Measurements from ENCODE around the gene SH3BGR.
A peak's percentile ranks its signal among the peaks of the same experiment; 100 is the strongest.

Gene SH3BGR

GRCh38 chr21:39518847-39519210 is 67.1 kb downstream of the SH3BGR start:
- no peaks in the 10 kb centered on the region for H3K36me3 Mint-ChIP-seq

GRCh38 chr21:39519835-39520234 is 68.1 kb downstream of the SH3BGR start:
- H3K36me3 Mint-ChIP-seq: no peaks in the 10 kb centered on the region
- DNase-seq (ENCODE audit: low spot score in 2 of 2) (no peak), ATAC-seq (no peak)
- H3K4me3 Mint-ChIP-seq: no peak overlapping the region
- H3K27ac Mint-ChIP-seq: no peak overlapping the region
- H3K4me1 Mint-ChIP-seq: peaks cover 4% of the 10 kb centered on the region
- H3K9me3 Mint-ChIP-seq: no peaks in the 10 kb centered on the region

More at GRCh38 chr21:39518847-39519210, 67.1 kb downstream of the SH3BGR start:
- H3K27ac Mint-ChIP-seq: no peak overlapping the region
- no peaks in the 10 kb centered on the region for H3K9me3 Mint-ChIP-seq
- no peak overlapping the region for H3K4me3 Mint-ChIP-seq
- H3K4me1 Mint-ChIP-seq: peaks cover 4% of the 10 kb centered on the region
- DNase-seq (ENCODE audit: low spot score in 2 of 2): no peak
- ATAC-seq: no peak

GRCh38 chr21:39523399-39523798 is 71.6 kb downstream of the SH3BGR start:
- H3K4me1 Mint-ChIP-seq: peaks cover under 1% of the 10 kb centered on the region
- no peaks in the 10 kb centered on the region for H3K36me3 Mint-ChIP-seq
- H3K9me3 Mint-ChIP-seq: no peaks in the 10 kb centered on the region
- DNase-seq (ENCODE audit: low spot score in 2 of 2): no peak
- ATAC-seq: no peak
- H3K27ac Mint-ChIP-seq: no peak overlapping the region
- no peak overlapping the region for H3K4me3 Mint-ChIP-seq

GRCh38 chr21:39523915-39524314 is 72.1 kb downstream of the SH3BGR start:
- no peaks in the 10 kb centered on the region for H3K9me3 Mint-ChIP-seq
- DNase-seq (ENCODE audit: low spot score in 2 of 2): no peak
- no peak overlapping the region for H3K4me3 Mint-ChIP-seq
- no peaks in the 10 kb centered on the region for H3K36me3 Mint-ChIP-seq
- H3K27ac Mint-ChIP-seq: no peak overlapping the region
- ATAC-seq: no peak
- H3K4me1 Mint-ChIP-seq: no peaks in the 10 kb centered on the region

GRCh38 chr21:39525129-39525528 is 73.4 kb downstream of the SH3BGR start:
- Mint-ChIP-seq H3K4me3 (no peak overlapping the region), H3K9me3 (no peaks in the 10 kb centered on the region), H3K36me3 (no peaks in the 10 kb centered on the region), H3K4me1 (no peaks in the 10 kb centered on the region), H3K27ac (no peak overlapping the region)
- no peak for DNase-seq (ENCODE audit: low spot score in 2 of 2)
- no peak for ATAC-seq

- no peak for DNase-seq (ENCODE audit: low spot score in 2 of 2)
- Mint-ChIP-seq H3K4me3 (no peak overlapping the region), H3K36me3 (no peaks in the 10 kb centered on the region), H3K27ac (no peak overlapping the region), H3K9me3 (no peaks in the 10 kb centered on the region), H3K4me1 (no peaks in the 10 kb centered on the region)
- ATAC-seq: no peak
These were observed 73.8 kb downstream of the SH3BGR start for GRCh38 chr21:39525601-39526000.

- ATAC-seq (no peak), DNase-seq (ENCODE audit: low spot score in 2 of 2) (no peak)
- Mint-ChIP-seq H3K27ac (no peak overlapping the region), H3K4me1 (no peaks in the 10 kb centered on the region), H3K9me3 (no peaks in the 10 kb centered on the region), H3K36me3 (no peaks in the 10 kb centered on the region), H3K4me3 (no peak overlapping the region)
These were observed 75.4 kb downstream of the SH3BGR start for GRCh38 chr21:39527067-39527595.

GRCh38 chr21:39527664-39528381 is 76.1 kb downstream of the SH3BGR start:
- H3K4me3 Mint-ChIP-seq: no peak overlapping the region
- H3K4me1 Mint-ChIP-seq: no peaks in the 10 kb centered on the region
- no peak for DNase-seq (ENCODE audit: low spot score in 2 of 2)
- no peak for ATAC-seq
- H3K9me3 Mint-ChIP-seq: no peaks in the 10 kb centered on the region
- no peaks in the 10 kb centered on the region for H3K36me3 Mint-ChIP-seq
- no peak overlapping the region for H3K27ac Mint-ChIP-seq

- Mint-ChIP-seq H3K4me3 (no peak overlapping the region), H3K36me3 (no peaks in the 10 kb centered on the region), H3K9me3 (no peaks in the 10 kb centered on the region), H3K4me1 (no peaks in the 10 kb centered on the region), H3K27ac (no peak overlapping the region)
- ATAC-seq (peak; percentile 37), DNase-seq (ENCODE audit: low spot score in 2 of 2) (no peak)
These were observed 77.3 kb downstream of the SH3BGR start for GRCh38 chr21:39529026-39529425.

- no peaks in the 10 kb centered on the region for H3K9me3 Mint-ChIP-seq
- DNase-seq (ENCODE audit: low spot score in 2 of 2): no peak
- H3K27ac Mint-ChIP-seq: no peak overlapping the region
- no peak for ATAC-seq
- H3K4me1 Mint-ChIP-seq: no peaks in the 10 kb centered on the region
- H3K36me3 Mint-ChIP-seq: no peaks in the 10 kb centered on the region
- H3K4me3 Mint-ChIP-seq: no peak overlapping the region
These were observed 79.3 kb downstream of the SH3BGR start for GRCh38 chr21:39531064-39531463.

- Mint-ChIP-seq H3K36me3 (no peaks in the 10 kb centered on the region), H3K27ac (no peak overlapping the region), H3K4me3 (no peak overlapping the region), H3K9me3 (no peaks in the 10 kb centered on the region), H3K4me1 (no peaks in the 10 kb centered on the region)
- no peak for DNase-seq (ENCODE audit: low spot score in 2 of 2)
- no peak for ATAC-seq
These were observed 80.1 kb downstream of the SH3BGR start for GRCh38 chr21:39531840-39532239.

GRCh38 chr21:39533545-39534380 is 82.0 kb downstream of the SH3BGR start:
- H3K9me3 Mint-ChIP-seq: no peaks in the 10 kb centered on the region
- H3K36me3 Mint-ChIP-seq: no peaks in the 10 kb centered on the region
- no peaks in the 10 kb centered on the region for H3K4me1 Mint-ChIP-seq
- H3K27ac Mint-ChIP-seq: no peak overlapping the region
- DNase-seq (ENCODE audit: low spot score in 2 of 2): no peak
- no peak overlapping the region for H3K4me3 Mint-ChIP-seq
- no peak for ATAC-seq

- Mint-ChIP-seq H3K4me3 (no peak overlapping the region), H3K4me1 (no peaks in the 10 kb centered on the region), H3K9me3 (no peaks in the 10 kb centered on the region), H3K36me3 (no peaks in the 10 kb centered on the region), H3K27ac (no peak overlapping the region)
- DNase-seq (ENCODE audit: low spot score in 2 of 2): no peak
- ATAC-seq: no peak
These were observed 84.1 kb downstream of the SH3BGR start for GRCh38 chr21:39535646-39536437.

- Mint-ChIP-seq H3K9me3 (no peaks in the 10 kb centered on the region), H3K4me3 (no peak overlapping the region), H3K27ac (no peak overlapping the region), H3K36me3 (no peaks in the 10 kb centered on the region), H3K4me1 (no peaks in the 10 kb centered on the region)
- ATAC-seq (no peak), DNase-seq (ENCODE audit: low spot score in 2 of 2) (no peak)
These were observed 85.1 kb downstream of the SH3BGR start for GRCh38 chr21:39536835-39537234.

GRCh38 chr21:39537571-39537970 is 85.8 kb downstream of the SH3BGR start:
- Mint-ChIP-seq H3K9me3 (no peaks in the 10 kb centered on the region), H3K27ac (no peak overlapping the region), H3K4me3 (no peak overlapping the region), H3K4me1 (no peaks in the 10 kb centered on the region), H3K36me3 (no peaks in the 10 kb centered on the region)
- DNase-seq (ENCODE audit: low spot score in 2 of 2) (no peak), ATAC-seq (no peak)

Measured in stimulated activated effector memory CD8-positive, alpha-beta T cell treated with anti-CD3 and anti-CD28 coated beads, Interleukin-12 subunit alpha, Interleukin-12 subunit beta, amount 100 ng/mL, for 72 hours (primary cell).